ENCODE measurements around the gene RRBP1.
A peak's percentile ranks its signal among the peaks of the same experiment; 100 is the strongest.

The RRBP1 gene

DNA sequence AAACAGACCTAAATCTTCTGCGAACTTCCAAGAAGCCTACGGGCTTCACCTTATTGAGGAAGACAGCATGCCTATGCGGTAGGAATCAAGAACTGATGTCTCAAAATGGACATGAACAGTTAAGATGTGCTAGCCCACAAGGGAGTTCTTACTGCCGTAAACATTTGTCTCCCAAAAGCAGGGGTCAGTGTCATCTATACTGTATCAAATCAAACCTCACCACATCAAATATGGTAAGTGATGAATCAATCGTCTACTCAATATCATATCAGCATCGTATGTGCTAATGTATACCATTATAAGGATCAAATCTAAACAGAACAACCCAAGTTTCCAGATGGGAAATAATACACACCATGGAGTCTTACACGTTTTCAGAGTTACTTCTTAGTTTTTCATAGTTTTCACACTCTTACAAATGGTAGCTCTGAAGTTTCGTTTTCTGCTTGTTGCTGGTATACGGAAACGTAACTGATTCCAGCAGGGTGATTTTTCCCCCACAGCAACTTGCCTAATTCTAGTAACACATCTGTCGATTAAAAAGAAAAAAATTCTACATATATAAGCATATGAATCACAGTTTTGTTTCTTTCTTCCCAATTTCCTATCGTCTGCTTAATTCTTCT, 12.6 kb downstream of the RRBP1 start:
- Histone ChIP-seq H3K4me1 (peaks cover 0 to 31% (median 21%) of the 10 kb centered on the region in 4 donors), H3K36me3 (no peaks in the 10 kb centered on the region), H3K9me3 (no peaks in the 10 kb centered on the region), H3K27me3 (no peaks in the 10 kb centered on the region), H3K4me3 (no peak overlapping the region), H3K27ac (no peak overlapping the region)
- intact Hi-C loops (cut with DNase I; ENCODE audit: low total_unique reads), result no loop called here
- no peak for TF ChIP-seq CTCF (IDR thresholded peaks at IDR 0.05)
- DNase-seq, result no peak

GRCh38 chr20:17668432-17668831, 13.6 kb downstream of the RRBP1 start:
- intact Hi-C loops (cut with DNase I; ENCODE audit: low total_unique reads), result no loop called here
- Histone ChIP-seq H3K4me1 (peaks cover 0 to 37% (median 20%) of the 10 kb centered on the region in 4 donors), H3K9me3 (no peaks in the 10 kb centered on the region), H3K27ac (no peak overlapping the region), H3K36me3 (no peaks in the 10 kb centered on the region), H3K27me3 (no peaks in the 10 kb centered on the region), H3K4me3 (no peak overlapping the region)
- TF ChIP-seq CTCF (IDR thresholded peaks at IDR 0.05), result no peak
- DNase-seq, result peak in 1 of 2 donors; percentile 29

DNA sequence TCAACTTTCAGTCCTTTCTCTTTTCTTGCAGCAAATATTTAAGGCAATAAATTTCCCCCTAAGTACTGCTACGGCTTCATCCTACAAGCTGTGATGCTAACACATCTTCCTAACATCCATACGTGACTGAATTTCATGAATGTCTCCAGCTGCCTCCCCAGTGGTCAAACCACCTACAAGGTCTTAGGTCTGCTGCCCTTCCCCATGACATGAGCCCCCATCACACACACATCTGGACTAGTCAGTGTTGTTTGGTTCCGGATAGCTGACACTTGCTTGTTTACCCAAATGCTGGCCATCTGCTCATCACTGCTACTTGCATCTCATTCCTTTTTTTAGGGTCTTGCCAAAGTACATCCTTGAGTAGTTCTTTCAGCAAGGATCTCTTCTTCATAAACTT, 14.6 kb downstream of the RRBP1 start:
- DNase-seq, result no peak
- no peak for TF ChIP-seq CTCF (IDR thresholded peaks at IDR 0.05)
- peak overlapping the region in 1 of 2 donors; percentile 29 for H3K27ac ChIP-seq
- H3K27me3 ChIP-seq, result no peaks in the 10 kb centered on the region
- no peak overlapping the region for H3K4me3 ChIP-seq
- intact Hi-C loops (cut with DNase I; ENCODE audit: low total_unique reads), result no loop called here
- H3K4me1 ChIP-seq, result peaks cover 0 to 46% (median 22%) of the 10 kb centered on the region in 4 donors
- H3K9me3 ChIP-seq, result no peaks in the 10 kb centered on the region
- H3K36me3 ChIP-seq, result no peaks in the 10 kb centered on the region

DNA sequence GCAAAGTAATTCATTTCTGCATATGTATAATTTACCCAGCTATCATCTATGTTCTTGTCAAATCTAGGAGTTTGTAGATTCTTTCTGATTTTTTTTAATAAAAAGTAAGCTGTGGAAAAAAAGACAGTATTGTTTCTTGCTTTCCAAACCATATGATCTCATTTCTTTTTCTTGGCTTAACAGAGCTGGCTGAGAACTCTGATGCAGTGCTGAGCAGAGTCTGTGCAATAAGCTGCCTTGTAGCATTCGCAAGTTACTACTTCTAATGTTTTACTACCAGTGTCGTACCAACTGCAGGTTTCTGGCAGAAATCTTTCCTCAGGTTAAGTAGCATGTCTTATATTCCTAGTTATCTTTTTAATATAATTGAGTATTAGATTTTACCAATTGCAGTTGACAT, 15.6 kb downstream of the RRBP1 start:
- Histone ChIP-seq H3K4me1 (peaks cover 0 to 56% (median 28%) of the 10 kb centered on the region in 4 donors), H3K36me3 (no peaks in the 10 kb centered on the region), H3K27me3 (no peaks in the 10 kb centered on the region), H3K27ac (peak overlapping the region; percentile 29 to 38), H3K9me3 (no peaks in the 10 kb centered on the region), H3K4me3 (no peak overlapping the region)
- DNase-seq, result peak in 1 of 2 donors; percentile 63
- intact Hi-C loops (cut with DNase I; ENCODE audit: low total_unique reads), result no loop called here
- no peak for TF ChIP-seq CTCF (IDR thresholded peaks at IDR 0.05)

GRCh38 chr20:17665756-17666155, 16.3 kb downstream of the RRBP1 start:
- no peak for TF ChIP-seq CTCF (IDR thresholded peaks at IDR 0.05)
- no peak for DNase-seq

More at GRCh38 chr20:17665756-17666155, 16.3 kb downstream of the RRBP1 start:
- H3K9me3 ChIP-seq, result no peaks in the 10 kb centered on the region
- no peaks in the 10 kb centered on the region for H3K36me3 ChIP-seq
- intact Hi-C loops (cut with DNase I; ENCODE audit: low total_unique reads), result no loop called here
- H3K4me3 ChIP-seq, result no peak overlapping the region
- peak overlapping the region in 1 of 2 donors; percentile 7 for H3K27ac ChIP-seq
- peaks cover 0 to 63% (median 35%) of the 10 kb centered on the region in 4 donors for H3K4me1 ChIP-seq
- no peaks in the 10 kb centered on the region for H3K27me3 ChIP-seq

All from tibial artery (tissue), 4 donors.